HG02571 (cell line): Measurements from ENCODE around the gene TRIM41.
"Not testable (repeated sequence)": the region's sequence is repeated elsewhere in the genome, so short reads cannot be mapped to it uniquely, and the experiment has no call there.

Experiments
- ATAC-seq: cut with Tn5 transposase; IDR thresholded peaks from one replicate; pipeline ENCODE4 v1.9.1; 2021; ENCODE audit warnings: mild to moderate bottlenecking, moderate library complexity; ENCODE audit not compliant: unreplicated experiment

The TRIM41 gene

GRCh38 chr5:181281077-181281983 lies 58.2 kb downstream of the TRIM41 start:
- no peak for ATAC-seq

GRCh38 chr5:181281984-181282316 lies 58.9 kb downstream of the TRIM41 start:
- no peak for ATAC-seq

GRCh38 chr5:181282415-181282814 lies 59.3 kb downstream of the TRIM41 start:
- not testable (repeated sequence) for ATAC-seq

GRCh38 chr5:181282874-181283273 lies 59.8 kb downstream of the TRIM41 start:
- no peak for ATAC-seq

GRCh38 chr5:181283347-181283746 lies 60.3 kb downstream of the TRIM41 start:
- ATAC-seq: no peak

GRCh38 chr5:181283841-181284755 lies 61.0 kb downstream of the TRIM41 start:
- ATAC-seq: not testable (repeated sequence)
